ENCODE results near the gene LSM10.

LSM10 gene

DNA sequence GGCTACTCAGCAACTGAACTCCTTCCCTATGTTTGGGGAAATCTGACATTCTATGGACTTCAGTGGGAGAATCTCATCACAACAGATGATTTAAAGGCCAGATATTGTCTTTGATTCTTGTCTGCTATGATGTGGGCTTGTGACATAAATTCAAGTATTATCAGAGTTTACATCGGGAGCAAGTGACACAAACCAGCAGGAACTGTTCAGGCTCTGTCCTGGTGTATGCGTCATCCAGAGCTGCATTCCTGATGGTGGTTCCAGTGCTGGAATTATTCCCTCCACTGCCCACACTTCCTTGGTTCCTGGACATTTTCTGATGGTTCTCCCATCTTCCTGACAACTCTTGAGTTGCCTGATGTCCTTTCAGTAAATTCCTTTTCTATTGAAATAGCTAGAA is 10.8 kb upstream of the LSM10 start:
- DNase-seq (ENCODE audit: low read depth, low spot score), result no peak

DNA sequence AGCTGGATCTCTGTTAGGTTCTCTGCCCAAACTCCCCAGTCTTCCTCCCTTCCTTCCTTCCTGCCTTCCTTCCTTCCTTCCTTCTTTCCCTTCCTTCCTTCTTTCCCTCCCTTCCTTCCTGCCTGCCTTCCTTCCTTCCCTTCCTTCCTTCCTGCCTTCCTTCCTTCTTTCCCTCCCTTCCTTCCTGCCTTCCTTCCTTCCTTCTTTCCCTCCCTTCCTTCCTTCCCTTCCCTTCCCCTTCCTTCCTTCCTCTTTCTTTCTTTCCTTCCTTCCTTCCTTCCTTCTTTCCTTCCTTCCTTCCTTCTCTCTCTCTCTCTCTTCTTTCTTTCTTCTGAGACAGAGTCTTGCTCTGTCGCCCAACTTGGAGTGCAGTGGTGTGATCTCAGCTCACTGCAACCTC is 8.7 kb upstream of the LSM10 start:
- no peak for DNase-seq (ENCODE audit: low read depth, low spot score)

- DNase-seq (ENCODE audit: low read depth, low spot score), result no peak
Observed at GRCh38 chr1:36402504-36402890, 4.8 kb upstream of the LSM10 start.

DNA sequence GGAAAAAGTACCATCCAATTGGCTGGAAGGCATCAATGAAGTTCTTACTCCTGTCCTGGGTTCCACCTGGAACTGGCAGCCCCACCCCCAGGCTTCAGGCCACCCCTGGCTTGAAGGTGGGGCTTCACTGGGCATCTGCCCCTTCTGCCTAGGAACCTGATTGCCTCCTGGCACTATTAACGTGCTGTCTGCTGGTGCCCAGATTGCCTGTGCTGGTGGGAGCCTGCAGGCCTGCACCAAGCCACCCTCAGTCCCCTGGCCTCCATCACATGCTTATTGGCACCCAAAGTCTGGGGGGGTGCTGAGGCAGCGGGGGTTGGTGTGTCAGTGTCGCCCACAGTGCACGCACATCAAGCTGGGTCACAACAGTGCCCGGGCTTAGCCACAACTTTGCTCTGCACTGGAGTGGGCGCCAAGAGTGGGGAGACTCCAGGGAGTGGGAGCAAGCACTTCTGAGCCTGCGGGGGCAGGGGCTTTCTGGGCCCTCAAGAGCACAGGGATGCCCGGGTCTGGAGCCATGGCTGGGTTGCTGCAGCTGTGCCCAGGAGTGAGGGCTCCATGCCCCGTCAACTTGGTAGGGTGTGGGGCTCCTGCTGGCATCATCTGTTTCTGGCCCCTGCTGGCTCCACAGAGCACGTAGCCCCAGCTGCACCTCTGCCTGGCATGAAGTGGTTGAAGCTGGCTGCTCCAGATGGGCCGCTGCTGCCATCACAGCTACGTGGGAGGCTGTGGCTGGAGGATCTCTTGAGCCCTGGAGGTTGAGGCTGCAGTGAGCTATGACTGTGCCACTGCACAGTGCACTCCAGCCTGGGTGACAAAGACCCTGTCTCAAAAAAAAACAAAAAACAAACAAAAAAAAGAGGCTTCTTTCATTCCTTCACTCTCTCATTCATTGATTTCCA is 4.1 kb upstream of the LSM10 start:
- DNase-seq (ENCODE audit: low read depth, low spot score), result no peak

- no peak for DNase-seq (ENCODE audit: low read depth, low spot score)
Observed at GRCh38 chr1:36400825-36401601, 3.3 kb upstream of the LSM10 start.

- no peak for DNase-seq (ENCODE audit: low read depth, low spot score)
Observed at GRCh38 chr1:36400514-36400824, 2.8 kb upstream of the LSM10 start.

- DNase-seq (ENCODE audit: low read depth, low spot score), result no peak
Observed at GRCh38 chr1:36398370-36398977, 766 bp upstream of the LSM10 start.

DNA sequence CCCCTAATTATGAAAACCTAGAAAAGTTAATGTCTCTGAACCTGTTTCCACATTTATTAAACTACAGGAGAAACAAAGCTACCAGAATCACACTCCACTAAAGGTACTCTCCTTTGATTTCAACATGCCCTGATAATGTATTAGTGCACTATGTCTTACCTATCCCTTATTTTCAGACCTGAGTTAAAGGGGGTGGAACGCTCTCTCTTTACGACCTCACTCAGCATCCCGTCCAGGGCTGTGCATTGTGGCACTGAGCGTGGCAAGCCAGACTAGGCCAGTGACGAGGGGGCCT is 678 bp downstream of the LSM10 start:
- no peak for DNase-seq (ENCODE audit: low read depth, low spot score)

GRCh38 chr1:36396359-36396758 is 1.3 kb downstream of the LSM10 start:
- DNase-seq (ENCODE audit: low read depth, low spot score), result no peak

DNA sequence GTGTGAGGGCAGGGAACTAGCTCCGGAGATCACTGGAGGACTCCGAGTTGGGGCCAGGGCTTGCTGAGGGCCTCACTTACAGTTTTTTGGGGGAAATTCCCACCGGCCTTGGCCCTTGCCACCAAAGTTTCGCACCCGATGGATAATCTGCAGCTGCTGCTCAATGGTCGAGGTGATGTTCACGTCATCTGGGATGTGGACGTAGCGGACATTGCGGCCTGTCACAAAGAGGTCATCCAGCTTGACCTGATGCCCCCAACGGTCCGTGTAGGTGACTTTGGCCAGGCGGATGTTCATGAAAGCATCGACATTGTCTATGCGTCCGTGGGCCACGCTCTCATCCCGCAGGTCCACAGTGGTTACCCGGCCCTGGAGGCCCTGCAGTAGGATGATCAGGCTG is 4.0 kb downstream of the LSM10 start:
- no peak for DNase-seq (ENCODE audit: low read depth, low spot score)

- no peak for DNase-seq (ENCODE audit: low read depth, low spot score)
Observed at GRCh38 chr1:36392836-36393235, 4.9 kb downstream of the LSM10 start.

DNA sequence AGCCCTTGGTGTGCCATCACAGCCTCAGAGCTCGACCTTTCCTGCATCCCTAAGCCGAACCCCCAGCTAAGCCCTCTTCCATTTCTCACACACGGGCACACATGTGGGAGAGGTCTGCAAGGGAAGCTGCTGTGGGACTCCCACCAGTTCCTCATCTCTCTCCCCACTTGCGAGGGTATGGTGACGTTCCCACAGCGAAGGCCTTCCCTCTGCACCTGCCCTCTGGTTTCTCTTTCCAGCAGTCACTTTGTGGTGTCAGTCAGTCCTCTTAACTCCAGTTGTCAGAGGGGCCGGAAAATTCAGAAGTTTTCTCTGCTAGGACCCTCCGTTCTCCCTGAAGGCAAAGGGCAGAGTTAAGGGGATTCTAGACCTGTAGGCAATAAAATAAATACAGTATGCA is 6.4 kb downstream of the LSM10 start:
- no peak for DNase-seq (ENCODE audit: low read depth, low spot score)

- no peak for DNase-seq (ENCODE audit: low read depth, low spot score)
Observed at GRCh38 chr1:36390411-36390810, 7.3 kb downstream of the LSM10 start.

GRCh38 chr1:36389999-36390398 is 7.7 kb downstream of the LSM10 start:
- no peak for DNase-seq (ENCODE audit: low read depth, low spot score)

DNA sequence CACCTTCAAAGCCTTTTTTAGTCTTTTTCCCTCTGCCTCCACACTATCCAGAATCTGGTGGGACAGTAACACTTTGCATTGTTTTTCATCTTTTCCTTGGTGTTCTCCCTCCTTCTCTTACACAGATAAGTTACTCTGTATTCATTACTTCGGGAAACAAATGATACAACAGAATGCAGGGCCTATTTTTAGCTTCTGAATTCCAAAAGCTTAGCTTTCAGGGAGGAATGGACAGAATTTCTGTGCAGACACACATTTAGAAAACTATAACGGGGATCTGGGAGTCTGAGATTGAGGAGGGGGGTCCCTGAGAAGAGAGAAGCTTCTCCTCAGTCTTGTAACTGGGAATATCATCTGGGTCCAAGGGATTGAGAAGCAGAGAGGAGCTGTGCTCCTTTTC is 8.4 kb downstream of the LSM10 start:
- no peak for DNase-seq (ENCODE audit: low read depth, low spot score)

- DNase-seq (ENCODE audit: low read depth, low spot score), result no peak
Observed at GRCh38 chr1:36387141-36387949, 10.4 kb downstream of the LSM10 start.

GRCh38 chr1:36386265-36387140 is 11.2 kb downstream of the LSM10 start:
- DNase-seq (ENCODE audit: low read depth, low spot score), result peak; percentile 81

DNA sequence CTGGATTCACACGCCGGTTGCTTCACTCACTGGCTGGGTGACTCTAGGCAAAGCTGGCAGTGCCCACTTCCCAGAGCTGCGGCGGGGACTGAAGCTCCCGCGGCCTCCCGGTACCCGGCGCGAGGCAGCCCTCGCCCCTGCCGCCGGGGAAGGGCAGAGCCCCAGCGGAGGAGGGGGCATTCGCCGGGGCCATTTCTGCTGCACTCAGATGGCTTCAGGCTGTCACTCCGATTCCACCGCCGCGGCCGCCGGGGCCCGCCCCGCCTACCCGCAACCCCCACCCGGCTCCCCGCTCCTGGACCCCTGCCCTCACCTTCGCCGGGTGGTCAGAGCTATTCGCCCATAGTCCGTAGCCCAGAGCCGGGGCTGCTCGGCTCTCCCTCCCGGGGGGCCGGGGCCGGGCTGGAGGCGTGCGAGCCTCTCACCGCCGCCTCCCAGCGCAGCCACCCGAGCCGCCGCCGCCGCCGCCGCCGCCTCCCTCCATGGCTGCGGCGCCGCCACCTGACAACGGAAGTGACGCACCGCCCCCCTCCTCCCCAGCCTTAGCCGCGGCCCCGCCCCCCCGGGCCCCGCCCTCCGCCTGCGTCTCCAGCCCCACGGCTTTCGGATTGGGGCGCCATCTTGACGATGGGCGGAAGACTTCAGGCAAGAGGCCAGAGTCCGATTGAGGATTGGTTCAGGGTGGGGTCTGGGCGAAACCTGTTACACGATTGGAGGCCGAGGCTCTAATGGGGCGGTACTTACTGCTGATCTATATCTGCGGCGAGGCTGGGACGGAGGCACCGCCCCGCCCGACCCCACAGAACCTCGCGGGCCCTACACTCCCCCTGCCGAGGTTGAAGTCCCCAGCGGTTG is 12.1 kb downstream of the LSM10 start, which contains the start of gene STK40:
Gene STK40 (minus strand): TSS at position 515 of the 855 bp plus-strand sequence. CDS start 24,592 bp downstream, outside the sequence.
- DNase-seq (ENCODE audit: low read depth, low spot score), result peak; percentile 97

DNA sequence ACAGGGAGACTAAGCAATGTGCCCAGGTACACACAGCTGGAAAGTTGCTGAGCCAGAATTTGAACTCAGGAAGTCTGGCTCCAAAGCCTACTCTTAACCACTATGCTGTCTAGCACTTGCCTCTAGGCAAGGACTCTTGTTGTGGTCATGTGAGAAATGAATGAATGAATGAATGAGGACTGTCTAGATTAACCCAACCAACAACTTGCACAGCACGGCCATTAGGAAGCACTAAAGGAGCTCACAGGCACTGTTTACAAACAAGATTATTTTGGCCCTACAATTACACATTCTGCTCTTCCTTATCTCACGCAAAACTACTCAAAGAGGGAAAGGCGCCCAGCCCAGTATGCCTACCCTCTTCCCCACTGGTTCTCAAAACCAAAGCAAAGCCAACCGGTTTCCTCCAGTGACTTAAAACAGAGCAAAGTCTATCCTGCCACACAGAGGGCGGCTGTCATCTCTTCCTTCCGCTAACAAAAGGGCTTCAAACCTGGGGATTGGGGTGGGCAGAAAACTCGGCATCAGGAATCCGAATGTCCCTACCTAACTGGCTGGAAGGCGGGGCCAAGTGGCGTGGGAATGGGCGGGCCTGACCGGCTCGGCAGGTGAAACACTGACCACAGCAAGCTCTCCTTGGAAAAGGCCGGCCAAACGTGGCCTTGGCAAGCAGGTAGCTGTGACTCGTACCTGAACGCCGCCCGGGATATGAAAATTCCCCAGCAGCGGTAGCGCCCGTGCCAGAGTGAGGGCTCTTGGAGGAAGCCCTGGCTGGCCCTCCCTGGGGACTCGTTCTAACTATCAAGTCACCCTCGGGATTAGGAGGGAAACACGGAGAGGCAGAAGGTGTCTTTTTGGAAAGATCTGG is 12.9 kb downstream of the LSM10 start:
- DNase-seq (ENCODE audit: low read depth, low spot score), result no peak
